GM23248 (cell line): Measurements from ENCODE around the gene DYNC1H1. TPM values are rescaled to one million over a fixed set of nuclear protein-coding genes. Genes with fewer than 3 reads are reported as not detected.

Source experiments
- DNase-seq: peaks from one replicate; pipeline ENCODE4 v3.0.0-alpha.2; 2015
- H2AFZ ChIP-seq: fragments of 200-600 bp; sonication (generic); 2 replicates; pipeline ENCODE4 v1.6.1; 2016; ENCODE audit warnings: antibody characterized with exemption
- H3F3A ChIP-seq: fragments of 200-600 bp; sonication (generic); 2 replicates; pipeline ENCODE4 v1.6.1; 2016; ENCODE audit warnings: mild to moderate bottlenecking, antibody characterized with exemption, mixed run types; ENCODE audit not compliant: insufficient read depth
- H3K27ac ChIP-seq: fragments of 200-600 bp; sonication (generic); 2 replicates; pipeline ENCODE4 v1.5.1; 2016; ENCODE audit warnings: mild to moderate bottlenecking
- H3K27me3 ChIP-seq: fragments of 200-600 bp; sonication (generic); replicated peaks from 2 replicates; pipeline ENCODE4 v1.6.1; 2016; ENCODE audit warnings: mild to moderate bottlenecking; ENCODE audit not compliant: insufficient read depth
- H3K36me3 ChIP-seq: fragments of 200-600 bp; sonication (generic); 2 replicates; pipeline ENCODE4 v1.6.1; 2016; ENCODE audit warnings: low read depth, mild to moderate bottlenecking
- H3K4me1 ChIP-seq: fragments of 200-600 bp; sonication (generic); 2 replicates; pipeline ENCODE4 v1.6.1; 2016; ENCODE audit warnings: mild to moderate bottlenecking; ENCODE audit not compliant: insufficient read depth
- H3K4me2 ChIP-seq: fragments of 200-600 bp; sonication (generic); one replicate; pipeline ENCODE4 v1.6.1; 2016; ENCODE audit warnings: mild to moderate bottlenecking; ENCODE audit not compliant: unreplicated experiment
- H3K4me3 ChIP-seq: fragments of 200-600 bp; sonication (generic); 2 replicates; pipeline ENCODE4 v1.5.1; 2016; ENCODE audit warnings: mild to moderate bottlenecking
- H3K79me2 ChIP-seq: fragments of 200-600 bp; sonication (generic); 2 replicates; pipeline ENCODE4 v1.6.1; 2016; ENCODE audit warnings: mild to moderate bottlenecking; ENCODE audit not compliant: insufficient read depth
- H3K9ac ChIP-seq: fragments of 200-600 bp; sonication (generic); 2 replicates; pipeline ENCODE4 v1.6.1; 2016; ENCODE audit warnings: mild to moderate bottlenecking
- H3K9me2 ChIP-seq: fragments of 200-600 bp; sonication (generic); 2 replicates; pipeline ENCODE4 v1.6.1; 2016; ENCODE audit warnings: mixed run types, mild to moderate bottlenecking, moderate library complexity; ENCODE audit not compliant: insufficient read depth
- H3K9me3 ChIP-seq: fragments of 200-600 bp; sonication (generic); one replicate; pipeline ENCODE4 v1.6.1; 2017; ENCODE audit warnings: low read depth
- H4K20me1 ChIP-seq: fragments of 200-600 bp; sonication (generic); 2 replicates; pipeline ENCODE4 v1.6.0; 2016; ENCODE audit not compliant: insufficient read depth
- EZH2 ChIP-seq: fragments of 200-600 bp; sonication (generic); IDR thresholded peaks from 2 replicates; pipeline ENCODE4 v1.6.1; 2018; ENCODE audit warnings: antibody characterized with exemption, mild to moderate bottlenecking; ENCODE audit not compliant: insufficient read depth, poor library complexity, severe bottlenecking
- EZH2phosphoT487 ChIP-seq: fragments of 200-600 bp; sonication (generic); IDR thresholded peaks from 2 replicates; pipeline ENCODE4 v1.6.1; 2018; ENCODE audit warnings: antibody characterized with exemption, moderate library complexity, mild to moderate bottlenecking, low read depth; ENCODE audit not compliant: insufficient read depth
- WGBS, 2 experiments: methylation state at CpG; one replicate each; pipeline ENCODE4 v1.1.6; 2015 to 2017; ENCODE audit warnings: low lambda C conversion rate in 2 of 2, low coverage in 1 of 2; ENCODE audit errors: missing lambda C conversion rate in 2 of 2; 5-methylcytosine and 5-hydroxymethylcytosine counted together
- in situ Hi-C: fragments of 300-500 bp; cut with MboI; formaldehyde crosslinking; loops from 2 replicates; pipeline ENCODE4 v1.15.0; 2020
- polyA plus RNA-seq: library from polyadenylated mRNA; unstranded; fragments of >200 nt; fragmentation: Nextera tagmentation; extraction: Ambion mirVana; gene quantifications from 2 replicates; pipeline ENCODE4 v1.2.1, GENCODE V29; 2016
- total RNA-seq: library from RNA; depleted of rRNA; stranded (reverse); fragments of >200 nt; shearing (Covaris generic); gene quantifications from 2 replicates; pipeline ENCODE4 v1.2.3, GENCODE V29; 2014

The DYNC1H1 gene
- total and polyA plus RNA-seq, 2 experiments from 2014 or later, result 181 to 391 TPM

DNA sequence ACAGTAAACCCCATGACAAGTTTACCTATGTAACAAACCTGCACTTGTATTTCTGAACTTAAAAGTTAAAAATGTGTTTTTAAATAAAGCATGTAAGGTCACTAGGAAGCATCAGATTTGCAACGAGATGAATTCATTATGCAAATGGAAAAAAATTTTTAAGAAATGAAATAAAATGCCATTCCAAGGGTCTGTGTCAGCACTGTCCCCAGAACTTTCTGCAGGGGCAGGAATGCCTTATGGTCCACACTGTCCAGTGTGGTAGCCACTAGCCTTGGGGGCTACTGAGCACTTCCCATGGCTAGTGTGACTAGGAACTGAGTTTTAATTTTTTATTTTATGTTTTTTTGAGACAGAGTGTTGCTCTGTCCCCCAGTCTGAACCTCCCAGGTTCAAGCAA lies 73.3 kb downstream of the DYNC1H1 start:
- in situ Hi-C loops, result no loop called here
- peaks cover 96% of the 10 kb centered on the region for H3K36me3 ChIP-seq
- H3K4me3 ChIP-seq, result no peak overlapping the region
- no peaks in the 10 kb centered on the region for H3K27me3 ChIP-seq
- 5% methylated on average over 1 of the region's 1 CpG for WGBS, 2 experiments
- TF ChIP-seq EZH2phosphoT487 (no peak), EZH2 (no peak)
- H2AFZ ChIP-seq, result no peak overlapping the region
- H3K9me2 ChIP-seq, result no peaks in the 10 kb centered on the region
- H3K4me1 ChIP-seq, result no peaks in the 10 kb centered on the region
- H4K20me1 ChIP-seq, result no peaks in the 10 kb centered on the region
- H3K27ac ChIP-seq, result no peak overlapping the region
- H3F3A ChIP-seq, result peaks cover 31% of the 10 kb centered on the region
- H3K79me2 ChIP-seq, result peaks cover 50% of the 10 kb centered on the region
- H3K9me3 ChIP-seq, result no peaks in the 10 kb centered on the region
- no peak for DNase-seq
- H3K9ac ChIP-seq, result no peak overlapping the region
- no peak overlapping the region for H3K4me2 ChIP-seq

DNA sequence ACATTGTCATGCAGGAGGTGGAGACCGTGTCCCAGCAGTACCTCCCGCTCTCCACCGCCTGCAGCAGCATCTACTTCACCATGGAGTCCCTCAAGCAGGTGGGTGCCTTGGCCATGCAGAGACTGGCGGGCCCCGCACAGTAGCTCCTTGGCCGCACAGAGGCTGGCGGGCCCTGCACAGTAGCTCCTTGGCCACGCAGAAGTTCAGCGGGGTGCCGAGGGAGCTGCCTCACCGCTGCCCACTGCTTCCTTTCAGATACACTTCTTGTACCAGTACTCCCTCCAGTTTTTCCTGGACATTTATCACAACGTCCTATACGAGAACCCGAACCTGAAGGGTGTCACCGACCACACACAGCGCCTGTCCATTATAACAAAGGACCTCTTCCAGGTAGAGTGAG lies 74.8 kb downstream of the DYNC1H1 start:
- H3K27me3 ChIP-seq, result no peaks in the 10 kb centered on the region
- H3K4me2 ChIP-seq, result no peak overlapping the region
- H4K20me1 ChIP-seq, result no peaks in the 10 kb centered on the region
- WGBS, 2 experiments, result 94% methylated on average over 15 to 16 of the region's 16 CpGs
- H3K9me3 ChIP-seq, result no peaks in the 10 kb centered on the region
- H3F3A ChIP-seq, result peaks cover 39% of the 10 kb centered on the region
- peaks cover 94% of the 10 kb centered on the region for H3K36me3 ChIP-seq
- H2AFZ ChIP-seq, result no peak overlapping the region
- H3K4me1 ChIP-seq, result no peaks in the 10 kb centered on the region
- in situ Hi-C loops, result no loop called here
- no peak for DNase-seq
- H3K79me2 ChIP-seq, result peaks cover 40% of the 10 kb centered on the region
- no peak for TF ChIP-seq EZH2phosphoT487
- TF ChIP-seq EZH2, result no peak
- no peak overlapping the region for H3K9ac ChIP-seq
- no peak overlapping the region for H3K4me3 ChIP-seq
- no peaks in the 10 kb centered on the region for H3K9me2 ChIP-seq
- H3K27ac ChIP-seq, result no peak overlapping the region

DNA sequence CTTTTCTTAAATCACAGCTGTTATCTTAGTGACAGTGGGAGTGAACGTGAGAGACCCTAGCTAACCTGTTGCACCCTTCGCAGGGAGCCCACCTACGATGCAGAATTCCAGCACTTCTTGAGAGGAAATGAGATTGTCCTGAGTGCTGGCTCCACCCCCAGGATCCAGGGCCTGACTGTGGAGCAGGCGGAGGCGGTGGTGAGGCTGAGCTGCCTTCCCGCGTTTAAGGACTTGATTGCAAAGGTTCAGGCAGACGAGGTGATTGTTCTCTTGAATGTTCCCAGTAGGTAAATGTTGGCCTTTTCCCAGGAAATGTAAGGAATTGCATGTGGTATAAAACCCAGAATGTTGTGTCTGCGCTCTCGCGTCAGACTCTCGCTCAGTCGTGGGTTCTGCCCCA lies 75.8 kb downstream of the DYNC1H1 start:
- H3K27ac ChIP-seq, result no peak overlapping the region
- no peaks in the 10 kb centered on the region for H3K4me1 ChIP-seq
- no peaks in the 10 kb centered on the region for H4K20me1 ChIP-seq
- no peak overlapping the region for H3K9ac ChIP-seq
- TF ChIP-seq EZH2 (no peak), EZH2phosphoT487 (no peak)
- H3K36me3 ChIP-seq, result peaks cover 94% of the 10 kb centered on the region
- H3K9me3 ChIP-seq, result no peaks in the 10 kb centered on the region
- no peak overlapping the region for H3K4me2 ChIP-seq
- H3K9me2 ChIP-seq, result no peaks in the 10 kb centered on the region
- H3K79me2 ChIP-seq, result peaks cover 32% of the 10 kb centered on the region
- in situ Hi-C loops, result no loop called here
- no peak overlapping the region for H2AFZ ChIP-seq
- WGBS, 2 experiments, result 93 to 94% methylated on average over 13 of the region's 13 CpGs
- H3K4me3 ChIP-seq, result no peak overlapping the region
- peaks cover 42% of the 10 kb centered on the region for H3F3A ChIP-seq
- DNase-seq, result no peak
- H3K27me3 ChIP-seq, result no peaks in the 10 kb centered on the region

DNA sequence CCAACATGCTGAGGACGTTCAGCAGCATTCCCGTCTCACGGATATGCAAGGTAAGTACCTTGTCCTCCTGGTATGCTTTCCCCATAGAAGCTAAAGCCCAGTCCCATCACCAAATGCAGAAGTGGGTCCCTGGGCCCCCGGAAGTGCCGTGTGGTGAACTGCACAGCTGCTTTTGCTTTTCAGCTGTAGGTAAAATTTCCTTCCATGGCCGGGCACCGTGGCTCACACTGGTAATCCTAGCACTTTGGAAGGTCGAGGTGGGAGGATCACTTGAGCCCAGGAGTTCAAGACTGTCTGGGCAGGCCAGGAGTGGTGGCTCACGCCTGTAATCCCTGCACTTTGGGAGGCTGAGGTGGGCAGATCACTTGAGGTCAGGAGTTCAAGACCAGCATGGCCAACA lies 78.3 kb downstream of the DYNC1H1 start:
- H4K20me1 ChIP-seq, result no peaks in the 10 kb centered on the region

More for the DNA sequence above, 78.3 kb downstream of the DYNC1H1 start:
- Histone ChIP-seq H3K4me1 (no peaks in the 10 kb centered on the region), H3K9me2 (no peaks in the 10 kb centered on the region), H3K36me3 (peaks cover 77% of the 10 kb centered on the region), H3K9me3 (no peaks in the 10 kb centered on the region), H2AFZ (no peak overlapping the region), H3K79me2 (peaks cover 17% of the 10 kb centered on the region), H3K4me3 (no peak overlapping the region), H3F3A (peaks cover 34% of the 10 kb centered on the region), H3K4me2 (no peak overlapping the region), H3K27ac (peak overlapping the region; percentile 74; the same call in 1 of the 2 replicates), H3K27me3 (no peaks in the 10 kb centered on the region), H3K9ac (no peak overlapping the region)
- no peak for DNase-seq
- TF ChIP-seq EZH2phosphoT487 (no peak), EZH2 (no peak)
- 93 to 94% methylated on average over 9 of the region's 9 CpGs for WGBS, 2 experiments
- in situ Hi-C loops, result no loop called here
